Measurements from ENCODE around the gene OCRL. TPM values are rescaled to one million over a fixed set of nuclear protein-coding genes. Genes with fewer than 3 reads are reported as not detected.

OCRL gene
- total and polyA plus RNA-seq, 2 of the 13 experiments (the other 11 are each of a cell fraction or from before 2014, with no cell fraction given): 13.4 to 32.0 TPM

- TF ChIP-seq FOXP1 (IDR thresholded peaks at IDR 0.05): no peak
- peak; percentile 50; the same call in 1 of the 2 replicates for TF ChIP-seq FOXP1 (CRISPR knock-in tag; IDR thresholded peaks at IDR 0.05)
- TF ChIP-seq ZFYVE20 (CRISPR knock-in tag; IDR thresholded peaks at IDR 0.05; ENCODE audit: borderline replicate concordance, low read depth): no peak
- no peak for TF ChIP-seq NFE2L2 (IDR thresholded peaks at IDR 0.05; ENCODE audit: low read length)
- no peak for TF ChIP-seq GTF3A (CRISPR knock-in tag; conservative IDR thresholded peaks at IDR 0.05)
- TF ChIP-seq ZNF878 (CRISPR knock-in tag; IDR thresholded peaks at IDR 0.05): 0 out of 2 replicates have a peak, but pooled peaks have one; percentile 22
- no peak for TF ChIP-seq MTF2 (CRISPR knock-in tag; IDR thresholded peaks at IDR 0.05; ENCODE audit: borderline replicate concordance)
- TF ChIP-seq MEF2D (CRISPR knock-in tag; IDR thresholded peaks at IDR 0.05): no peak
- TF ChIP-seq MED13 (CRISPR knock-in tag; IDR thresholded peaks at IDR 0.05): no peak
- no peak for TF ChIP-seq CBX1 (IDR thresholded peaks at IDR 0.05; ENCODE audit: low read depth)
- TF ChIP-seq TSC22D2 (CRISPR knock-in tag; IDR thresholded peaks at IDR 0.05; ENCODE audit: borderline replicate concordance): no peak
- no peak for TF ChIP-seq SMAD1 (CRISPR knock-in tag; IDR thresholded peaks at IDR 0.05; ENCODE audit: borderline replicate concordance, low read depth)
- no peak for TF ChIP-seq ZNF234 (CRISPR knock-in tag; conservative IDR thresholded peaks at IDR 0.05)
- TF ChIP-seq ZNF30 (CRISPR knock-in tag; IDR thresholded peaks at IDR 0.05): no peak
- no peak for TF ChIP-seq KDM2A (CRISPR knock-in tag; IDR thresholded peaks at IDR 0.05; ENCODE audit: borderline replicate concordance, low read depth)
- no peak for TF ChIP-seq ZNF790 (CRISPR knock-in tag; IDR thresholded peaks at IDR 0.05; ENCODE audit: borderline replicate concordance)
- TF ChIP-seq MEIS2 (CRISPR knock-in tag; IDR thresholded peaks at IDR 0.05): no peak
- TF ChIP-seq SSRP1 (CRISPR knock-in tag; IDR thresholded peaks at IDR 0.05): no peak
- TF ChIP-seq MLXIP (CRISPR knock-in tag; IDR thresholded peaks at IDR 0.05; ENCODE audit: borderline replicate concordance): no peak
- TF ChIP-seq TFDP2 (CRISPR knock-in tag; IDR thresholded peaks at IDR 0.05): no peak
- TF ChIP-seq EZH2 (conservative IDR thresholded peaks at IDR 0.05; ENCODE audit: low read depth, low read length): no peak
- no peak for TF ChIP-seq REL (CRISPR knock-in tag; conservative IDR thresholded peaks at IDR 0.05)
- no peak for TF ChIP-seq ZNF597 (CRISPR knock-in tag; IDR thresholded peaks at IDR 0.05)
- TF ChIP-seq KDM5B (CRISPR knock-in tag; IDR thresholded peaks at IDR 0.05; ENCODE audit: borderline replicate concordance): no peak
- no peak for TF ChIP-seq NFYC (CRISPR knock-in tag; IDR thresholded peaks at IDR 0.05)
- no peak for TF ChIP-seq TGIF2 (CRISPR knock-in tag; IDR thresholded peaks at IDR 0.05)
- TF ChIP-seq FOXK2 (IDR thresholded peaks at IDR 0.05): no peak
- TF ChIP-seq KMT2A (CRISPR knock-in tag; IDR thresholded peaks at IDR 0.05): no peak
- TF ChIP-seq ATF5 (CRISPR knock-in tag; IDR thresholded peaks at IDR 0.05; ENCODE audit: low read depth): no peak
Measured at GRCh38 chrX:129520151-129520550, 19.9 kb upstream of the OCRL start (continued).

All from HepG2 (cell line).